HK-2 (cell line): ENCODE results near the gene AFG3L2.
"Not testable (repeated sequence)": the region's sequence is repeated elsewhere in the genome, so short reads cannot be mapped to it uniquely, and the experiment has no call there.

Experiments used
- DNase-seq: peaks from one replicate; pipeline ENCODE4 v3.0.0-alpha.2; 2018; ENCODE audit not compliant: unreplicated experiment

Gene AFG3L2

GRCh38 chr18:12376754-12377555 lies at the start of gene AFG3L2:
Gene AFG3L2, minus strand, starts transcription at chr18:12377227. Its CDS starts 145 bp downstream, at chr18:12377082.
- peak; percentile 99 for DNase-seq

- no peak for DNase-seq
Measured at GRCh38 chr18:12424252-12424651, 47.2 kb upstream of the AFG3L2 start.

GRCh38 chr18:12423820-12424219 lies 46.8 kb upstream of the AFG3L2 start:
- no peak for DNase-seq

GRCh38 chr18:12423393-12423792 lies 46.4 kb upstream of the AFG3L2 start:
- no peak for DNase-seq

GRCh38 chr18:12422936-12423335 lies 45.9 kb upstream of the AFG3L2 start:
- DNase-seq, result no peak

- no peak for DNase-seq
Measured at GRCh38 chr18:12421732-12422131, 44.7 kb upstream of the AFG3L2 start.

GRCh38 chr18:12420821-12421421 lies 43.9 kb upstream of the AFG3L2 start:
- no peak for DNase-seq

GRCh38 chr18:12417687-12418086 lies 40.7 kb upstream of the AFG3L2 start:
- DNase-seq, result no peak

- no peak for DNase-seq
Measured at GRCh38 chr18:12416098-12416729, 39.2 kb upstream of the AFG3L2 start.

- no peak for DNase-seq
Measured at GRCh38 chr18:12411456-12411855, 34.4 kb upstream of the AFG3L2 start.

- DNase-seq, result not testable (repeated sequence)
Measured at GRCh38 chr18:12410747-12411146, 33.7 kb upstream of the AFG3L2 start.

- DNase-seq, result no peak
Measured at GRCh38 chr18:12410081-12410481, 33.1 kb upstream of the AFG3L2 start.

- DNase-seq, result peak; percentile 9
Measured at GRCh38 chr18:12409469-12409868, 32.4 kb upstream of the AFG3L2 start.

- DNase-seq, result peak; percentile 24
Measured at GRCh38 chr18:12408247-12408869, 31.3 kb upstream of the AFG3L2 start.

GRCh38 chr18:12406371-12407111 lies 29.5 kb upstream of the AFG3L2 start:
- no peak for DNase-seq

- DNase-seq, result no peak
Measured at GRCh38 chr18:12405066-12405465, 28.0 kb upstream of the AFG3L2 start.

GRCh38 chr18:12403601-12404506 lies 26.8 kb upstream of the AFG3L2 start:
- DNase-seq, result peak; percentile 27

GRCh38 chr18:12401881-12402280 lies 24.9 kb upstream of the AFG3L2 start:
- DNase-seq, result no peak

- no peak for DNase-seq
Measured at GRCh38 chr18:12399231-12399630, 22.2 kb upstream of the AFG3L2 start.

GRCh38 chr18:12398625-12399024 lies 21.6 kb upstream of the AFG3L2 start:
- DNase-seq, result no peak

- DNase-seq, result no peak
Measured at GRCh38 chr18:12397793-12398192, 20.8 kb upstream of the AFG3L2 start.
